ENCODE results near the gene GRHL1.

The GRHL1 gene

GRCh38 chr2:10034333-10035052, 83.0 kb downstream of the GRHL1 start:
- no peak for DNase-seq
- no peak overlapping the region for H3K27ac ChIP-seq
- H3K4me3 ChIP-seq (ENCODE audit: low read depth, low read length), result no peak overlapping the region
- TF ChIP-seq CTCF (IDR thresholded peaks at IDR 0.05; ENCODE audit: low read depth, low read length, missing control alignments), result no peak
- H3K36me3 ChIP-seq (replicated peaks), result no peaks in the 10 kb centered on the region
- H3K27me3 ChIP-seq (replicated peaks), result no peaks in the 10 kb centered on the region
- in situ Hi-C loops (cut with HindIII; ENCODE audit: low pct_ligation_motif_present, low sequenced_read_pairs), result no loop called here

- in situ Hi-C loops (cut with HindIII; ENCODE audit: low pct_ligation_motif_present, low sequenced_read_pairs), result no loop called here
- no peak overlapping the region for H3K27ac ChIP-seq
Observed at GRCh38 chr2:10035053-10035422, 83.5 kb downstream of the GRHL1 start.

GRCh38 chr2:10035633-10036032, 84.1 kb downstream of the GRHL1 start:
- Histone ChIP-seq H3K27me3 (replicated peaks) (no peaks in the 10 kb centered on the region), H3K27ac (no peak overlapping the region), H3K36me3 (replicated peaks) (no peaks in the 10 kb centered on the region), H3K4me3 (ENCODE audit: low read depth, low read length) (no peak overlapping the region)
- no peak for TF ChIP-seq CTCF (IDR thresholded peaks at IDR 0.05; ENCODE audit: low read depth, low read length, missing control alignments)
- DNase-seq, result no peak
- in situ Hi-C loops (cut with HindIII; ENCODE audit: low pct_ligation_motif_present, low sequenced_read_pairs), result no loop called here

More at GRCh38 chr2:10035053-10035422, 83.5 kb downstream of the GRHL1 start:
- Histone ChIP-seq H3K36me3 (replicated peaks) (no peaks in the 10 kb centered on the region), H3K4me3 (ENCODE audit: low read depth, low read length) (no peak overlapping the region), H3K27me3 (replicated peaks) (no peaks in the 10 kb centered on the region)
- DNase-seq, result no peak
- TF ChIP-seq CTCF (IDR thresholded peaks at IDR 0.05; ENCODE audit: low read depth, low read length, missing control alignments), result no peak

- no peak overlapping the region for H3K27ac ChIP-seq
- peak; percentile 68 for TF ChIP-seq CTCF (IDR thresholded peaks at IDR 0.05; ENCODE audit: low read depth, low read length, missing control alignments)
- no peaks in the 10 kb centered on the region for H3K36me3 ChIP-seq (replicated peaks)
- no peak overlapping the region for H3K4me3 ChIP-seq (ENCODE audit: low read depth, low read length)
- DNase-seq, result peak; percentile 23
- H3K27me3 ChIP-seq (replicated peaks), result no peaks in the 10 kb centered on the region
- in situ Hi-C loops (cut with HindIII; ENCODE audit: low pct_ligation_motif_present, low sequenced_read_pairs), result no loop called here
Observed at GRCh38 chr2:10036095-10036884, 84.8 kb downstream of the GRHL1 start.

GRCh38 chr2:10038123-10038522, 86.6 kb downstream of the GRHL1 start:
- in situ Hi-C loops (cut with HindIII; ENCODE audit: low pct_ligation_motif_present, low sequenced_read_pairs), result no loop called here
- no peak for TF ChIP-seq CTCF (IDR thresholded peaks at IDR 0.05; ENCODE audit: low read depth, low read length, missing control alignments)
- DNase-seq, result no peak
- H3K27ac ChIP-seq, result no peak overlapping the region
- H3K4me3 ChIP-seq (ENCODE audit: low read depth, low read length), result no peak overlapping the region
- H3K27me3 ChIP-seq (replicated peaks), result no peaks in the 10 kb centered on the region
- H3K36me3 ChIP-seq (replicated peaks), result no peaks in the 10 kb centered on the region

All from brain microvascular endothelial cell (primary cell).